Fibroblast of lung (primary cell): ENCODE results near the gene UGGT2. TPM values are rescaled to one million over a fixed set of nuclear protein-coding genes. Genes with fewer than 3 reads are reported as not detected.
"Not testable (repeated sequence)": the region's sequence is repeated elsewhere in the genome, so short reads cannot be mapped to it uniquely, and the experiment has no call there.

Source experiments
- DNase-seq, 2 donors: peaks; one replicate each; pipeline versions ENCODE4 v3.0.0 to v3.0.0-alpha.2; 2010; ENCODE audit warnings: low read depth in 2 of 2
- H2AFZ ChIP-seq: 2 replicates; pipeline ENCODE4 v1.5.1; 2012; ENCODE audit warnings: low read length, control low read depth, inconsistent platforms
- H3K27ac ChIP-seq: 2 replicates; pipeline ENCODE4 v1.5.1; 2011; ENCODE audit warnings: low read length, control low read depth; ENCODE audit not compliant: insufficient read depth
- H3K27me3 ChIP-seq: 2 replicates; pipeline ENCODE4 v1.5.1; 2011; ENCODE audit warnings: mild to moderate bottlenecking, low read length; ENCODE audit not compliant: control insufficient read depth, insufficient read depth
- H3K36me3 ChIP-seq: 2 replicates; pipeline ENCODE4 v1.5.1; 2011; ENCODE audit warnings: low read length; ENCODE audit not compliant: control insufficient read depth, insufficient read depth
- H3K4me1 ChIP-seq: 2 replicates; pipeline ENCODE4 v1.5.1; 2011; ENCODE audit warnings: low read length; ENCODE audit not compliant: control insufficient read depth, insufficient read depth; ENCODE audit errors: extremely low read depth
- H3K4me2 ChIP-seq: 2 replicates; pipeline ENCODE4 v1.5.1; 2011; ENCODE audit warnings: low read length, control low read depth; ENCODE audit not compliant: insufficient read depth; ENCODE audit errors: extremely low read depth
- H3K4me3 ChIP-seq, 4 experiments: fragments of 200-600 bp in 1 of 4; sonication (generic) in 1 of 4; replicated peaks in 1 of 4; 2 replicates each; pipeline ENCODE4 v1.5.1; 2011 to 2016; ENCODE audit warnings: low read length in 4 of 4, low read depth in 3 of 4, mild to moderate bottlenecking in 3 of 4, control low read depth in 2 of 4, inconsistent platforms in 1 of 4, mixed read lengths in 1 of 4; ENCODE audit not compliant: insufficient read depth in 1 of 4; ENCODE audit errors: control extremely low read depth in 1 of 4
- H3K79me2 ChIP-seq: 2 replicates; pipeline ENCODE4 v1.5.1; 2012; ENCODE audit warnings: mild to moderate bottlenecking, low read length, inconsistent platforms; ENCODE audit not compliant: control insufficient read depth, insufficient read depth
- H3K9ac ChIP-seq: 2 replicates; pipeline ENCODE4 v1.5.1; 2011; ENCODE audit warnings: mild to moderate bottlenecking, low read length, control low read depth; ENCODE audit not compliant: insufficient read depth
- H3K9me3 ChIP-seq: 2 replicates; pipeline ENCODE4 v1.5.1; 2012; ENCODE audit warnings: low read depth, low read length; ENCODE audit not compliant: control insufficient read depth, insufficient read depth
- H4K20me1 ChIP-seq: 2 replicates; pipeline ENCODE4 v1.5.1; 2011; ENCODE audit warnings: low read length; ENCODE audit not compliant: control insufficient read depth, insufficient read depth; ENCODE audit errors: extremely low read depth
- CTCF ChIP-seq, 2 donors: IDR thresholded peaks in 1 of 2; conservative IDR thresholded peaks in 1 of 2; 1 replicate in 1 of 2; 2 replicates in 1 of 2; pipeline ENCODE4 v1.5.1; 2011 to 2012; ENCODE audit warnings: low read length in 2 of 2, control low read depth in 1 of 2, inconsistent platforms in 1 of 2, low read depth in 1 of 2, mild to moderate bottlenecking in 1 of 2
- EZH2 ChIP-seq: IDR thresholded peaks from 2 replicates; pipeline ENCODE4 v1.5.1; 2012; ENCODE audit warnings: low read length, control low read depth, mild to moderate bottlenecking; ENCODE audit errors: missing control alignments
- polyA plus RNA-seq, 2 donors: library from polyadenylated mRNA; depleted of rRNA in 1 of 2; stranded (reverse) in 1 of 2; unstranded in 1 of 2; fragments of >200 nt; gene quantifications; 2 replicates each; pipeline ENCODE4 v1.2.1, GENCODE V29; 2011 to 2012; ENCODE audit warnings: missing spikeins in 1 of 2
- total RNA-seq: library from RNA; depleted of rRNA; stranded (reverse); fragments of >200 nt; gene quantifications from 2 replicates; pipeline ENCODE4 v1.2.1, GENCODE V29; 2014

The UGGT2 gene
- total and polyA plus RNA-seq, 2 donors (not counting 1 experiment from before 2014, with no cell fraction given): 26.3 to 47.2 TPM

GRCh38 chr13:96000069-96000468 lies 53.1 kb downstream of the UGGT2 start:
- no peak overlapping the region for H3K27ac ChIP-seq
- no peak overlapping the region for H3K4me3 ChIP-seq
- no peaks in the 10 kb centered on the region for H3K9me3 ChIP-seq
- H4K20me1 ChIP-seq: no peaks in the 10 kb centered on the region
- H3K4me2 ChIP-seq: no peak overlapping the region
- H3K9ac ChIP-seq: no peak overlapping the region
- TF ChIP-seq CTCF (conservative IDR thresholded peaks at IDR 0.05 in 1 of 2, IDR thresholded peaks at IDR 0.05 in 1 of 2; ENCODE audit: low read depth in 1 of 2, low read length in 2 of 2): no peak
- TF ChIP-seq EZH2: no peak
- H3K79me2 ChIP-seq: no peaks in the 10 kb centered on the region
- no peaks in the 10 kb centered on the region for H3K36me3 ChIP-seq
- no peak overlapping the region for H2AFZ ChIP-seq
- H3K27me3 ChIP-seq: no peaks in the 10 kb centered on the region
- no peaks in the 10 kb centered on the region for H3K4me1 ChIP-seq
- no peak for DNase-seq

- no peaks in the 10 kb centered on the region for H4K20me1 ChIP-seq
These were observed 65.4 kb downstream of the UGGT2 start for GRCh38 chr13:95987841-95988240.

GRCh38 chr13:95982144-95982543 lies 71.1 kb downstream of the UGGT2 start:
- Histone ChIP-seq H3K27me3 (no peaks in the 10 kb centered on the region), H3K4me3 (no peak overlapping the region), H3K4me1 (no peaks in the 10 kb centered on the region), H3K9ac (no peak overlapping the region), H3K9me3 (no peaks in the 10 kb centered on the region), H3K27ac (no peak overlapping the region), H4K20me1 (no peaks in the 10 kb centered on the region), H2AFZ (no peak overlapping the region), H3K36me3 (no peaks in the 10 kb centered on the region), H3K79me2 (no peaks in the 10 kb centered on the region), H3K4me2 (no peak overlapping the region)
- DNase-seq: no peak
- no peak for TF ChIP-seq CTCF (conservative IDR thresholded peaks at IDR 0.05 in 1 of 2, IDR thresholded peaks at IDR 0.05 in 1 of 2; ENCODE audit: low read depth in 1 of 2, low read length in 2 of 2)
- TF ChIP-seq EZH2: no peak

More at GRCh38 chr13:95987841-95988240, 65.4 kb downstream of the UGGT2 start:
- TF ChIP-seq EZH2 (no peak), CTCF (conservative IDR thresholded peaks at IDR 0.05 in 1 of 2, IDR thresholded peaks at IDR 0.05 in 1 of 2; ENCODE audit: low read depth in 1 of 2, low read length in 2 of 2) (no peak)
- no peak overlapping the region for H3K27ac ChIP-seq
- no peaks in the 10 kb centered on the region for H3K27me3 ChIP-seq
- DNase-seq: no peak
- no peaks in the 10 kb centered on the region for H3K9me3 ChIP-seq
- H3K4me3 ChIP-seq: no peak overlapping the region
- H3K36me3 ChIP-seq: no peaks in the 10 kb centered on the region
- no peaks in the 10 kb centered on the region for H3K4me1 ChIP-seq
- H2AFZ ChIP-seq: no peak overlapping the region
- H3K9ac ChIP-seq: no peak overlapping the region
- no peaks in the 10 kb centered on the region for H3K79me2 ChIP-seq
- no peak overlapping the region for H3K4me2 ChIP-seq

GRCh38 chr13:95972651-95973050 lies 80.5 kb downstream of the UGGT2 start:
- not testable (repeated sequence) for H3K36me3 ChIP-seq, H4K20me1 ChIP-seq, H3K4me2 ChIP-seq, H3K79me2 ChIP-seq, DNase-seq, H2AFZ ChIP-seq, H3K27ac ChIP-seq, H3K4me3 ChIP-seq, H3K4me1 ChIP-seq, H3K9me3 ChIP-seq, H3K27me3 ChIP-seq, H3K9ac ChIP-seq
